ENCODE data around the gene DZIP1.
"Not testable (repeated sequence)": the region's sequence is repeated elsewhere in the genome, so short reads cannot be mapped to it uniquely, and the experiment has no call there.

Gene DZIP1

GRCh38 chr13:95601906-95602305 lies 42.6 kb downstream of the DZIP1 start:
- DNase-seq = no peak

- DNase-seq = no peak
These were observed 43.3 kb downstream of the DZIP1 start for GRCh38 chr13:95601216-95601615.

GRCh38 chr13:95596701-95597100 lies 47.8 kb downstream of the DZIP1 start:
- DNase-seq = no peak

DNA sequence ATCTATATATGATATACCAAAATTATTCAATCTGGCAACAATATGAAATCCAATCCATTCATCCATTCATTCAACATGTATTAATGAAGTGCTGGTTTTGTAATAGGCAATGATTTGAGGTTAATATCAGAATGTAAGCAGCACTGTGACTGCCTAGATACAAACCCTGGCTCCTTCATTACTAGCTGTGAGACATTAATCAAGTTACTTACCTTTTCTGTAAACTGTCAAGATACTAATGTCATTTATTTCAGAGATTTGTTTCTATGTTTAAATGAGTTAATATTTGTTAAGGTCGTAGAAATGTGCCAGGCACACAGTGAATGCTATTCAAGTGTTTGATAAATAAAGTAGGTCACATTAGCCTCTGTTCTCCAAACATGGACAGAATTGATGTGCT lies 51.0 kb downstream of the DZIP1 start:
- no peak for DNase-seq

- no peak for DNase-seq
These were observed 55.8 kb downstream of the DZIP1 start for GRCh38 chr13:95588721-95589120.

DNA sequence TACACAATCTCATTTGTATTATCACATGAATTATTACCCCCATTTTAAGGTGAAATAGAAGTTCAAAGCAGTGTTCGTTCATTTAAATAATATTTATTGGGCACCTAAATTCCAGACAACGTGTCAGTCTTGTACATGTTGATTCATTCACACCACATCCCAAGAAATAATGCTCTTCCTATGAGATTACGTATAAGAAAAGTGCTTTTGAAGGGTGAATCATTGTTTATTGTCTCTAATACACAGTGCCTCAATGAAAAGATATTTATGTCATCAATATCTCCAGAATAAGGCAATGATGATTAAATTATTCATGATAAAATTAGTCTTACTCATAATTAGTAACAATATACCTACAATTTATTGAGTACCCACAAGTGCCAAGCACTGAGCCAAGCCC lies 56.4 kb downstream of the DZIP1 start:
- no peak for DNase-seq

GRCh38 chr13:95585867-95586266 lies 58.6 kb downstream of the DZIP1 start:
- no peak for DNase-seq

DNA sequence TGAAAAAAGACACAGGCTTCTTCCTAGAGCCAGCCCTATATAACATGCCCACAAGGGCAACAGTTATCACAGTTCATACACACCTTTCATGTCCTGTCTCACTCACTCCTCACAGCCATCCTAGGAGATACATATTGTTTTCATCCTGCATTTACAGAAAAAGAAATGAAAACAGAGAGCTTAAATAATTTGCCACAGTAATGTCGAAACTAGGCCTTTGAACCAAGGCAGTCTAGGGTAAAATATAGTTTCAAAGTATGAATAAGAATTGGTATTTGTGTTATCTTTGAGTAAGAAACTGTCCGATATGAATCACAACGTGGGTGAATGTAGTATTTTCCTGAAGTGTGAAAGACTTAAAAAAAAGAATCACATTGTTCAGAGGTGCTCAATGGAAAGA lies 65.2 kb downstream of the DZIP1 start:
- no peak for DNase-seq

DNA sequence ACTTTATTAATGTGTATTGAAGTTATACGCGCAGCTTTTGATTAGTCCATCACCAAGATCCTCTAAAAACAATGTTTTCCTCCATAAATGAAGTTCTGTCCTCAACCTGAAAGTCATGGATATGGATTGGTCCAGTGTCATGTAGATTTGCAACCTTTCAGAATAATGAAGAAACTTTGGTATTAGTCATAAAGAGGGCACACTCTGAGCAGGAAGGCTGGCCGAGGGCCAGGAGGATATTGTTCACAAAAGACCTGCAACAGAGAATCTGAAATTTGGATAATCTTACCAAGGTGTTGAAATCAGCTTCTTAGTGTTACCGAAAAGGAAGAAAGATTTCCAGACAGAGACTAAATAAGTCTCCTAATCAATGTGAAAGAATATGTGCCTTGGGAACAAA lies 71.3 kb downstream of the DZIP1 start:
- no peak for DNase-seq

DNA sequence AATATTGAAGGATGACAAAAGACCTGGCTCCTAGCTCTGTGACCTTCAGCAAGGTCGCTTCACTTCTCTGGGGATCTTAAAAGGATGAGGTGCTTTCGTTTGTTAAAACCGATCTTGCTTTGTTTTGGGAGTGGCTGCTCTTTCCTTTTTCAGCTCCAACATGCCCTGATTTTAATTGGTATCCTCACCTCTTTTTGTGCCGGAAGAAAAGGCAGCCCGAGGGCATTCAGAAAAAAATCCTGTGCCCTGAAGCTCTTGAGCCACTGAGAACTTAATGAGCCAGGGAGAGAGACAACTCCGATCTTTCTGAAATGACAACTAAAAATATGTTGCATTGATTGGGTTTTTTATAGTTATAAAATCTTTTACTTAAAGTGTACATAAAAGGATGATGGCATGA lies 72.6 kb downstream of the DZIP1 start:
- DNase-seq = no peak

- DNase-seq = no peak
These were observed 74.5 kb downstream of the DZIP1 start for GRCh38 chr13:95570016-95570415.

GRCh38 chr13:95568131-95568530 lies 76.4 kb downstream of the DZIP1 start:
- DNase-seq = no peak

DNA sequence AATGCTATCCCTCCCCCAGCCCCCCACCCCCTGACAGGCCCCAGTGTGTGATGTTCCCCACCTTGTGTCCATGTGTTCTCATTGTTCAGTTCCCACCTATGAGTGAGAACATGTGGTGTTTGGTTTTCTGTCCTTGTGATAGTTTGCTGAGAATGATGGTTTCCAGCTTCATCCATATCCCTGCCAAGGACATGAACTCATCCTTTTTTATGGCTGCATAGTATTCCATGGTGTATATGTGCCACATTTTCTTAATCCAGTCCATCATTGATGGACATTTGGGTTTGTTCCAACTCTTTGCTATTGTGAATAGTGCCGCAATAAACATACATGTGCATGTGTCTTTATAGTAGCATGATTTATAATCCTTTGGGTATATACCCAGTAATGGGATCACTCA lies 78.7 kb downstream of the DZIP1 start:
- DNase-seq = not testable (repeated sequence)

DNA sequence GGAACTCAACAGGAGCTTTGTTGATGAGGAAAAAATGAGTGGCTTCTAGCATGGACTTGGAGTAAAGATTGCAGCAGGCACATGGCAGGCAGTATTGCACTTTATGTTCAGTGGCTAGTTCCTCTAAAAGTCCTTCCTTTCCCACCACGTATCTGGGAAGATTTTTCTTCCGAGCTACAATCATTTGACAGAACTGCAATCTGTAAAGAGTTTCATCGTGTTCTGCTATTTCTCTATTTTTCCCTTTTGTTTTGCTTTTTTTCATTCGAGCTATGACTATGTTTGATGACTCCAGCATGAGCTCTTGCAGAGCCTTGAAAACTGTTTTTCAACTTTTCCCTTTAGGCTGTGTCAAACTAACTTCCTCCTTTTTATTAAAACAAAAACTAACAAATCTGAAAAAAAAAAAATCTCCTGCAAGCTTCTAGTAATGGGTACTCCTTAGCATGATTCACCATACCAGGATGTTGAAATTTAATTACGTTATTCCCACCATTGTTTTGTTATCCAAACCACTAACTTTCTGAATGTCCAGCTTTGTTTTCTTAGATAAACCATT lies 79.7 kb downstream of the DZIP1 start:
- no peak for DNase-seq

GRCh38 chr13:95564091-95564490 lies 80.4 kb downstream of the DZIP1 start:
- DNase-seq = no peak

DNA sequence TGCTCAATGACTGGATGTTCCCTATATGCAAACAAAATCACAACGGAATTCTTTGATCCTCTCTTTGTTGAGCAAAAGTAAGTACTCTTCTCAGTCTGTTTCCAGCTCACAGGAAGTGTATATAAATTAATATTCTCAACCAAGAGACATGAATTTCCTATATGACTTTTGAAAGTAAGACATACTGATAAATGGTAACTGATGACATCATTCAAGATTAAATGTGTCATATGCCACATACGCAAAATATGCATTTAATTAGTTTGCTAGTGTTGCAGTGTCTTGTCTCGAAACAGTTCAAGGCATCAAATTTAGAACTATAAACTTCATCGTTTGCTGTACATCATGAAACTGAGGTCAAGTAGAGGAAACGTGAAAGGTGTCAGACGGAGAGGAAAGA lies 84.1 kb downstream of the DZIP1 start:
- no peak for DNase-seq

DNA sequence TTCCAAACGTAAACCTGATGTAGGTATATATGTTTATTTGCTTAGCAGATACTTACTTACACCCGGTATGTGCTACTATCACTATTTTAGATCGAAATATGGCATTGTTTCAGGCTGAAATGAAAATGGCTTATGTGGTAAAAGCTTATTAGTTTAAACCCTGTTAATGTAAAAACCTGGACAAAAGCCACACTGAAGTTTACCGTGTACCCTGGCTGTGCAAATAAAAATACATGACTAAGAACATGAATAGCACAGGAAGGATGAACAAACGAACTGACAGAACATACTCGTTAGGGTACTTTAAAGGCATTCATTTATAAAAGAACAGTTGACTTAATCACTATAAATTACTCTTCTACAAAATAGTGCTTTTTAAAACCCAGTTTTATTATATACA lies 85.4 kb downstream of the DZIP1 start:
- DNase-seq = no peak

DNA sequence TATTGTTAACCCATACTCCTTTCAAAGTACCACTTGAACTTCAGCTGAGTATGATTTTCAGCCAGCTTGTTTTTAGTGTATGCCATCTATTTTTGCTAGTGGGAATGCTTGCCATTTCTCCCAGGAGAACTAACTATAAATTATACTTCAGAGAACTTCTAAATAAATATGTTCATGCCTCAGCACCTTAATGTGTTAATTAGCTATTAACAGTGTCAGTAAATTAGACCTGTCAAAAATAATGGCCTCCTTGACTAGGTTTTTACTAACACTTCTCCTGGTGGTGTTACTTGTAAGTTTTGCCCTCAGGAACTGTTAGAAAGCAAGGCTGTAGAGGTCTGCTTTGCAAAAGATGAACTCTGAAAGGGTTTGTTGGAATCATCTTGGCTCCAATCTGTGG lies 87.5 kb downstream of the DZIP1 start:
- no peak for DNase-seq

- no peak for DNase-seq
These were observed 90.7 kb downstream of the DZIP1 start for GRCh38 chr13:95553581-95554385.

GRCh38 chr13:95552539-95553441 lies 91.7 kb downstream of the DZIP1 start, which contains the start of gene CLDN10:
Gene CLDN10, plus strand, starts transcription at chr13:95552720. Its CDS starts 34 bp downstream, at chr13:95552754.
- DNase-seq = no peak

DNA sequence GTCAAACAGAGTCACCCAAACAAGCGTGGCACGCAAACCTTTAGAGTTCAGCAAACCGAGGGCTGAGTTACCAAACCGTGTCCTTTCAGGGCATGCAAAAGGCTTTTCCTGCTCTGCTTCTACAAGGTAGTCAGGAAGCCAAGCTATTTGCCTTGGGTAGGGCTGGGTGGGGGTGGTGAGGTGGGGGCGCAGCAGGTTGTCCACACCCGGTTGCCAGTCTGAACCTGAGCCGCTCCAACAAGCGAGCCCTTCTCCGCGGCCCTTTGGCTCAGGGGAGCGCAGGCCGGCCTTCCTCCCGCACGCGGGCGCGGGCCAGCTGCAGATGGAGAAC lies 92.3 kb downstream of the DZIP1 start:
- DNase-seq = no peak

GRCh38 chr13:95547531-95548167 lies 96.9 kb downstream of the DZIP1 start:
- no peak for DNase-seq

- DNase-seq = no peak
These were observed 97.6 kb downstream of the DZIP1 start for GRCh38 chr13:95546919-95547318.
